ENCODE results near the gene HOXC5. TPM values are rescaled to one million over a fixed set of nuclear protein-coding genes. Genes with fewer than 3 reads are reported as not detected.
A peak's percentile ranks its signal among the peaks of the same experiment; 100 is the strongest.

Gene HOXC5
- total and polyA plus RNA-seq, 2 donors (not counting 1 experiment from before 2014, with no cell fraction given): not detected

DNA sequence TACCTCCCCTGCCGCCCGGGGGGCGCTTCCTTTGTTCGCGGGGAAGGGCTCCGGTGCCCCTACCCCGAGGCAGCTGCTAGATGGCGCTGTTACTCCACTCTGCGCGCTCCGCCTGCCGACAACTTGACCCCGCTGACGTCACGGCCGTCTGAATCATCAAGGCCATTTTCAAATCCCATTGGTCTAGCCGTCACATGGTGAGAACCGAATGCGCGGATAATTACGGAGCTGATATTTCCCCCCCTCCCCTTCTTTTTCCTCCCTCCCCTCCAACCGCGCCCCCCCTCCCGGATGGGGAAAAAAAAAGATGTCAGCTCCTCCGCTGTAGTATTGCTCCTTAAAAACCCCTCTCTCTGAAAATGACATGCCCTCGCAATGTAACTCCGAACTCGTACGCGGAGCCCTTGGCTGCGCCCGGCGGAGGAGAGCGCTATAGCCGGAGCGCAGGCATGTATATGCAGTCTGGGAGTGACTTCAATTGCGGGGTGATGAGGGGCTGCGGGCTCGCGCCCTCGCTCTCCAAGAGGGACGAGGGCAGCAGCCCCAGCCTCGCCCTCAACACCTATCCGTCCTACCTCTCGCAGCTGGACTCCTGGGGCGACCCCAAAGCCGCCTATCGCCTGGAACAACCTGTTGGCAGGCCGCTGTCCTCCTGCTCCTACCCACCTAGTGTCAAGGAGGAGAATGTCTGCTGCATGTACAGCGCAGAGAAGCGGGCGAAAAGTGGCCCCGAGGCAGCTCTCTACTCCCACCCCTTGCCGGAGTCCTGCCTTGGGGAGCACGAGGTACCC lies 47.8 kb upstream of the HOXC5 start, which contains the start of gene HOXC10:
HOXC10 (plus strand) TSS at position 246 of the 791 bp plus-strand sequence; CDS start at position 360, 114 bp downstream.
- ATAC-seq (ENCODE audit: low read depth): no peak
- Histone ChIP-seq H3K79me2 (ENCODE audit: control insufficient read depth, insufficient read depth, low read length) (no peaks in the 10 kb centered on the region), H3K4me3 (ENCODE audit: control extremely low read depth in 1 of 5, extremely low read depth in 1 of 5, insufficient read depth in 1 of 5, low read depth in 2 of 5, low read length in 4 of 5) (no peak within 1 kb of the TSS), H3K9me3 (ENCODE audit: control extremely low read depth in 1 of 3, control insufficient read depth in 2 of 3, insufficient read depth in 1 of 3, low read length in 2 of 3) (peaks cover 0 to 71% (median 12%) of the 10 kb centered on the region in 3 donors), H3K9ac (ENCODE audit: low read length) (no peak within 1 kb of the TSS), H3K27ac (ENCODE audit: low read length in 2 of 2) (no peak within 1 kb of the TSS), H2AFZ (ENCODE audit: insufficient read depth, low read depth, low read length, poor library complexity, severe bottlenecking) (peak within 1 kb of the TSS; percentile 24), H3K4me1 (ENCODE audit: control insufficient read depth in 2 of 2, insufficient read depth in 2 of 2, low read length in 2 of 2) (peaks cover 30 to 44% of the 10 kb centered on the region in 2 donors), H4K20me1 (ENCODE audit: control insufficient read depth, insufficient read depth, low read length, poor library complexity, severe bottlenecking) (no peaks in the 10 kb centered on the region), H3K27me3 (replicated peaks in 1 of 4; ENCODE audit: control extremely low read depth in 1 of 4, control insufficient read depth in 3 of 4, insufficient read depth in 4 of 4, low read length in 3 of 4) (peaks cover 0 to 97% (median 93%) of the 10 kb centered on the region in 4 experiments), H3K4me2 (replicated peaks; ENCODE audit: low read depth, low read length, poor library complexity, severe bottlenecking) (peak within 1 kb of the TSS; percentile 56), H3K36me3 (replicated peaks in 1 of 2; ENCODE audit: control extremely low read depth in 1 of 2, control insufficient read depth in 1 of 2, extremely low read depth in 1 of 2, insufficient read depth in 2 of 2, low read length in 1 of 2) (no peaks in the 10 kb centered on the region)
- no peaks in the 10 kb centered on the region for H3K9me3 Mint-ChIP-seq (ENCODE audit: insufficient read depth)
- H3K4me3 Mint-ChIP-seq: peak within 1 kb of the TSS; percentile 47
- H3K27me3 Mint-ChIP-seq: peaks cover 87% of the 10 kb centered on the region
- ChIA-PET CTCF (interaction anchor here (0.6 to 1.4 kb wide), 5 partner anchors 14 to 268 kb away, joined by 3 to 6 read pairs (median 3); partner anchors contain the start of gene HOXC5), POLR2A (no interaction called here)
- no peak for TF ChIP-seq EZH2 (IDR thresholded peaks at IDR 0.05; ENCODE audit: borderline replicate concordance, insufficient read depth, low read depth, low read length, poor library complexity, severe bottlenecking)
- TF ChIP-seq CTCF (IDR thresholded peaks at IDR 0.05): peak; percentile 24
- intact Hi-C loops (cut with micrococcal nuclease): loop anchor here (5.0 kb wide), 1 partner anchor 43 kb away; no protein-coding TSS in a partner anchor
- 12% methylated on average over 49 of the region's 55 CpGs for WGBS (ENCODE audit: insufficient coverage)
- peak within 1 kb of the TSS; percentile 74 for H3K27ac Mint-ChIP-seq
- DNase-seq: peak; percentile 48
- peaks cover 23% of the 10 kb centered on the region for H3K4me1 Mint-ChIP-seq

- intact Hi-C loops (cut with micrococcal nuclease): loop anchor here (5.0 kb wide), 1 partner anchor 43 kb away; no protein-coding TSS in a partner anchor
- peaks cover 0 to 98% (median 92%) of the 10 kb centered on the region in 4 experiments for H3K27me3 ChIP-seq (replicated peaks in 1 of 4; ENCODE audit: control extremely low read depth in 1 of 4, control insufficient read depth in 3 of 4, insufficient read depth in 4 of 4, low read length in 3 of 4)
- Mint-ChIP-seq H3K27me3 (peaks cover 87% of the 10 kb centered on the region), H3K9me3 (ENCODE audit: insufficient read depth) (no peaks in the 10 kb centered on the region), H3K4me1 (peaks cover 27% of the 10 kb centered on the region), H3K4me3 (peak overlapping the region; percentile 47), H3K27ac (peak overlapping the region; percentile 56)
- H3K4me3 ChIP-seq (ENCODE audit: control extremely low read depth in 1 of 5, extremely low read depth in 1 of 5, insufficient read depth in 1 of 5, low read depth in 2 of 5, low read length in 4 of 5): no peak overlapping the region
- no peak overlapping the region for H3K27ac ChIP-seq (ENCODE audit: low read length in 2 of 2)
- CTCF ChIA-PET: interaction anchor here (0.6 to 1.4 kb wide), 2 partner anchors 47 to 267 kb away, joined by 4 to 6 read pairs; partner anchors contain the start of gene HOXC5
- peaks cover 30 to 42% of the 10 kb centered on the region in 2 donors for H3K4me1 ChIP-seq (ENCODE audit: control insufficient read depth in 2 of 2, insufficient read depth in 2 of 2, low read length in 2 of 2)
- H3K4me2 ChIP-seq (replicated peaks; ENCODE audit: low read depth, low read length, poor library complexity, severe bottlenecking): peak overlapping the region; percentile 56
- peaks cover 0 to 73% (median 12%) of the 10 kb centered on the region in 3 donors for H3K9me3 ChIP-seq (ENCODE audit: control extremely low read depth in 1 of 3, control insufficient read depth in 2 of 3, insufficient read depth in 1 of 3, low read length in 2 of 3)
- no peak overlapping the region for H3K9ac ChIP-seq (ENCODE audit: low read length)
- 19% methylated on average over 21 of the region's 21 CpGs for WGBS (ENCODE audit: insufficient coverage)
- no peaks in the 10 kb centered on the region for H3K79me2 ChIP-seq (ENCODE audit: control insufficient read depth, insufficient read depth, low read length)
- ATAC-seq (ENCODE audit: low read depth): no peak
- DNase-seq: peak; percentile 45
- no peaks in the 10 kb centered on the region for H3K36me3 ChIP-seq (replicated peaks in 1 of 2; ENCODE audit: control extremely low read depth in 1 of 2, control insufficient read depth in 1 of 2, extremely low read depth in 1 of 2, insufficient read depth in 2 of 2, low read length in 1 of 2)
- H2AFZ ChIP-seq (ENCODE audit: insufficient read depth, low read depth, low read length, poor library complexity, severe bottlenecking): peak overlapping the region; percentile 24
- TF ChIP-seq EZH2 (IDR thresholded peaks at IDR 0.05; ENCODE audit: borderline replicate concordance, insufficient read depth, low read depth, low read length, poor library complexity, severe bottlenecking): no peak
- TF ChIP-seq CTCF (IDR thresholded peaks at IDR 0.05): no peak
- H4K20me1 ChIP-seq (ENCODE audit: control insufficient read depth, insufficient read depth, low read length, poor library complexity, severe bottlenecking): no peaks in the 10 kb centered on the region
- POLR2A ChIA-PET: no interaction called here
These were observed 47.2 kb upstream of the HOXC5 start for GRCh38 chr12:53985692-53985993.
